GM23338 (cell line): ENCODE measurements around the gene NOTCH1. TPM values are rescaled to one million over a fixed set of nuclear protein-coding genes. Genes with fewer than 3 reads are reported as not detected.

Source experiments
- ATAC-seq: fragments of 200-7000 bp; cut with Tn5 transposase; 3 replicates; pipeline ENCODE4 v1.9.1; 2020
- DNase-seq: peaks from one replicate; pipeline ENCODE4 v3.0.0-alpha.2; 2015; ENCODE audit warnings: low spot score
- H2AFZ ChIP-seq: fragments of 200-600 bp; sonication (generic); 2 replicates; pipeline ENCODE4 v1.8.0; 2016; ENCODE audit warnings: antibody characterized with exemption, mild to moderate bottlenecking, moderate library complexity
- H3F3A ChIP-seq: fragments of 200-600 bp; sonication (generic); replicated peaks from 2 replicates; pipeline ENCODE4 v1.8.0; 2017; ENCODE audit warnings: antibody characterized with exemption, mixed run types, low read depth
- H3K27ac ChIP-seq: fragments of 200-600 bp; sonication (generic); 2 replicates; pipeline ENCODE4 v1.6.1; 2016; ENCODE audit warnings: low read depth
- H3K27me3 ChIP-seq: fragments of 200-600 bp; sonication (generic); 2 replicates; pipeline ENCODE4 v1.8.0; 2016; ENCODE audit warnings: mild to moderate bottlenecking, mixed run types, moderate library complexity; ENCODE audit not compliant: insufficient read depth
- H3K36me3 ChIP-seq: fragments of 200-600 bp; sonication (generic); 2 replicates; pipeline ENCODE4 v1.8.0; 2016; ENCODE audit warnings: mild to moderate bottlenecking; ENCODE audit not compliant: insufficient read depth
- H3K4me1 ChIP-seq: fragments of 200-600 bp; sonication (generic); 2 replicates; pipeline ENCODE4 v1.8.0; 2016; ENCODE audit warnings: mild to moderate bottlenecking, moderate library complexity; ENCODE audit not compliant: insufficient read depth
- H3K4me2 ChIP-seq: fragments of 200-600 bp; sonication (generic); 2 replicates; pipeline ENCODE4 v1.7.1; 2017; ENCODE audit warnings: mixed run types
- H3K4me3 ChIP-seq: fragments of 200-600 bp; sonication (generic); 2 replicates; pipeline ENCODE4 v1.6.1; 2016; ENCODE audit warnings: mixed run types
- H3K79me2 ChIP-seq: fragments of 200-600 bp; sonication (generic); replicated peaks from 2 replicates; pipeline ENCODE4 v1.8.0; 2017; ENCODE audit warnings: mild to moderate bottlenecking; ENCODE audit not compliant: insufficient read depth
- H3K9me2 ChIP-seq: fragments of 200-600 bp; sonication (generic); 2 replicates; pipeline ENCODE4 v1.8.0; 2017; ENCODE audit not compliant: insufficient read depth
- H4K20me1 ChIP-seq: fragments of 200-600 bp; sonication (generic); replicated peaks from 2 replicates; pipeline ENCODE4 v1.8.0; 2017; ENCODE audit warnings: mild to moderate bottlenecking; ENCODE audit not compliant: insufficient read depth
- H3K27ac Mint-ChIP-seq: 2 replicates; pipeline ENCODE4 v1.8.0; 2020; ENCODE audit warnings: inconsistent platforms, mild to moderate bottlenecking, moderate library complexity, mixed read lengths
- H3K27me3 Mint-ChIP-seq: 3 replicates; pipeline ENCODE4 v1.8.0; 2022; ENCODE audit warnings: low read depth, mild to moderate bottlenecking, moderate library complexity, mixed read lengths, inconsistent platforms; ENCODE audit not compliant: insufficient read depth, poor library complexity
- H3K36me3 Mint-ChIP-seq: 3 replicates; pipeline ENCODE4 v1.8.0; 2021; ENCODE audit warnings: low read depth, mild to moderate bottlenecking, inconsistent platforms, moderate library complexity, mixed read lengths
- H3K4me1 Mint-ChIP-seq: 3 replicates; pipeline ENCODE4 v1.8.0; 2020; ENCODE audit warnings: mild to moderate bottlenecking, inconsistent platforms, mixed read lengths
- H3K4me3 Mint-ChIP-seq: 3 replicates; pipeline ENCODE4 v1.8.0; 2021; ENCODE audit warnings: moderate library complexity, mild to moderate bottlenecking, inconsistent platforms, mixed read lengths
- H3K9me3 Mint-ChIP-seq: 3 replicates; pipeline ENCODE4 v1.8.0; 2020; ENCODE audit warnings: moderate library complexity, mild to moderate bottlenecking, inconsistent platforms, mixed read lengths
- ETS1 ChIP-seq: IDR thresholded peaks from 2 replicates; pipeline ENCODE4 v1.6.1; 2016; ENCODE audit warnings: antibody characterized with exemption
- STAT1 ChIP-seq: IDR thresholded peaks from one replicate; pipeline ENCODE4 v1.6.1; 2016; ENCODE audit warnings: antibody characterized with exemption; ENCODE audit not compliant: unreplicated experiment
- ZNF462 ChIP-seq: fragments of 250-450 bp; sonication (Bioruptor Pico); IDR thresholded peaks from 2 replicates; pipeline ENCODE4 v1.5.0; 2020; ENCODE audit warnings: mild to moderate bottlenecking, moderate library complexity
- polyA plus RNA-seq: library from polyadenylated mRNA; unstranded; fragments of >200 nt; fragmentation: Nextera tagmentation; extraction: Ambion mirVana; gene quantifications from 2 replicates; pipeline ENCODE4 v1.2.1, GENCODE V29; 2016
- total RNA-seq: library from RNA; depleted of rRNA; stranded (reverse); fragments of >200 nt; shearing (Covaris generic); gene quantifications from 2 replicates; pipeline ENCODE4 v1.2.3, GENCODE V29; 2014

NOTCH1 gene
- total and polyA plus RNA-seq, 2 experiments from 2014 or later, result 9.9 to 97.2 TPM

GRCh38 chr9:136527131-136527530 is 18.7 kb downstream of the NOTCH1 start (continued):
- TF ChIP-seq ZNF462 (CRISPR knock-in tag), result no peak
- no peak for TF ChIP-seq STAT1

- H3K79me2 ChIP-seq, result peaks cover 41% of the 10 kb centered on the region
- H3K9me2 ChIP-seq, result no peaks in the 10 kb centered on the region
- H3K4me2 ChIP-seq, result no peak overlapping the region
- ATAC-seq (no peak), DNase-seq (no peak)
- Mint-ChIP-seq H3K9me3 (peaks cover 3% of the 10 kb centered on the region; the same call in 2 of the 3 replicates), H3K4me3 (no peak overlapping the region), H3K27me3 (peaks cover 18% of the 10 kb centered on the region), H3K27ac (no peak overlapping the region), H3K4me1 (peaks cover 12% of the 10 kb centered on the region; the same call in 2 of the 3 replicates), H3K36me3 (peaks cover 2% of the 10 kb centered on the region; the same call in 1 of the 3 replicates)
- no peak overlapping the region for H3K4me3 ChIP-seq
- no peak for TF ChIP-seq ETS1
- H4K20me1 ChIP-seq, result peaks cover 10% of the 10 kb centered on the region; the same call in 1 of the 2 replicates
- no peak overlapping the region for H3K27ac ChIP-seq
- no peaks in the 10 kb centered on the region for H3K36me3 ChIP-seq
- 0 out of 2 replicates have a peak, but pooled peaks cover 3% of the 10 kb centered on the region for H3F3A ChIP-seq
- no peak overlapping the region for H2AFZ ChIP-seq
- peaks cover 10% of the 10 kb centered on the region; the same call in 1 of the 2 replicates for H3K4me1 ChIP-seq
- H3K27me3 ChIP-seq, result no peaks in the 10 kb centered on the region
These were observed 19.2 kb downstream of the NOTCH1 start for GRCh38 chr9:136526625-136527066.
